Activated T-helper 2 cell treated with anti-CD3 and anti-CD28 coated beads, Interferon-gamma antibody, Interleukin-2, Interleukin-4, amounts not matched to agents 10 μg/mL and 5 μg/mL and 100 μg/mL, durations not matched to agents 14 hours and 24 hours and 36 hours (primary cell): ENCODE data around the gene FYCO1. TPM values are rescaled to one million over a fixed set of nuclear protein-coding genes. Genes with fewer than 3 reads are reported as not detected.
A peak's percentile ranks its signal among the peaks of the same experiment; 100 is the strongest.

Experiments used
- DNase-seq: peaks from one replicate; pipeline ENCODE4 v3.0.0; 2021; ENCODE audit warnings: low spot score
- H3K27ac Mint-ChIP-seq: one replicate; pipeline ENCODE4 v1.8.0; 2021; ENCODE audit warnings: mixed read lengths
- H3K27me3 Mint-ChIP-seq: one replicate; pipeline ENCODE4 v1.8.0; 2021; ENCODE audit warnings: low read depth, mixed read lengths
- H3K36me3 Mint-ChIP-seq: one replicate; pipeline ENCODE4 v1.8.0; 2021; ENCODE audit warnings: low read depth, mixed read lengths
- H3K4me1 Mint-ChIP-seq: one replicate; pipeline ENCODE4 v1.8.0; 2021; ENCODE audit warnings: low read depth, mixed read lengths
- H3K4me3 Mint-ChIP-seq: one replicate; pipeline ENCODE4 v1.8.0; 2021; ENCODE audit warnings: low read depth, mild to moderate bottlenecking, moderate library complexity, mixed read lengths
- H3K9me3 Mint-ChIP-seq: one replicate; pipeline ENCODE4 v1.8.0; 2021; ENCODE audit warnings: mixed read lengths
- intact Hi-C: fragments of 100-400 bp; cut with micrococcal nuclease; formaldehyde crosslinking; loops from one replicate; pipeline ENCODE4 v1.15.1; 2023
- total RNA-seq: library from RNA; stranded (reverse); gene quantifications from 2 replicates; pipeline ENCODE4 v1.2.3, GENCODE V29; 2022

Gene FYCO1
- total RNA-seq, 1 donor from 2014 or later, result 20.2 TPM

- Mint-ChIP-seq H3K4me1 (peaks cover 76% of the 10 kb centered on the region), H3K27me3 (no peaks in the 10 kb centered on the region), H3K36me3 (peaks cover 98% of the 10 kb centered on the region), H3K4me3 (no peak overlapping the region), H3K27ac (peak overlapping the region; percentile 78), H3K9me3 (no peaks in the 10 kb centered on the region)
- DNase-seq, result no peak
- intact Hi-C loops, result loop anchor here (1.0 to 2.0 kb wide), 3 partner anchors 11 to 42 kb away; no protein-coding TSS in a partner anchor
These were observed 44.7 kb downstream of the FYCO1 start for GRCh38 chr3:45950686-45951600.

- H3K4me3 Mint-ChIP-seq, result no peak overlapping the region
These were observed 45.5 kb downstream of the FYCO1 start for GRCh38 chr3:45950131-45950530.

DNA sequence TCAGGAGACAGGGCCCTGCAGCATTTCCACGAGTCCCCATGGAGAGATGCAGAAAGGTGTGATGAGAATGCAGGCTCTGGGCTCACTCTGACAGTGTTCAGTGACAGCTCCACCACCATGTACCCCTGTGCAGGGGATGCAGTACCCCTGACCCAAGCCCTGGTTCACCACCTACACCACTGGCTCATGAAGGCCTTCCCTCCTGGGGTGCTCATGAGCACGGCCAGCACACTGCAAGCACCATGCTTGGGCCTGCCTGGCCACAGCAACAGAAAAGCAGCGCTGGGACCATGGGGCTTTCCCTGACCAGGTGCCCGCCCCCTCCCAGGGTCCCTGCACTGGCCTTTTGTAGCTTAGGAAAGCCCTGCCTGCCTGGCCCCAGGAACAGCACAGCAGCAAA lies 46.2 kb downstream of the FYCO1 start:
- Mint-ChIP-seq H3K4me1 (peaks cover 80% of the 10 kb centered on the region), H3K27me3 (no peaks in the 10 kb centered on the region), H3K4me3 (no peak overlapping the region), H3K27ac (peak overlapping the region; percentile 78), H3K9me3 (no peaks in the 10 kb centered on the region), H3K36me3 (peaks cover 98% of the 10 kb centered on the region)
- no peak for DNase-seq
- intact Hi-C loops, result loop anchor here (10.0 kb wide), 1 partner anchor 335 kb away; no protein-coding TSS in a partner anchor

More at GRCh38 chr3:45950131-45950530, 45.5 kb downstream of the FYCO1 start:
- Mint-ChIP-seq H3K9me3 (no peaks in the 10 kb centered on the region), H3K4me1 (peaks cover 75% of the 10 kb centered on the region), H3K27me3 (no peaks in the 10 kb centered on the region), H3K36me3 (peaks cover 99% of the 10 kb centered on the region), H3K27ac (peak overlapping the region; percentile 78)
- no peak for DNase-seq
- intact Hi-C loops, result loop anchor here (2.0 kb wide), 2 partner anchors 31 to 43 kb away; no protein-coding TSS in a partner anchor

DNA sequence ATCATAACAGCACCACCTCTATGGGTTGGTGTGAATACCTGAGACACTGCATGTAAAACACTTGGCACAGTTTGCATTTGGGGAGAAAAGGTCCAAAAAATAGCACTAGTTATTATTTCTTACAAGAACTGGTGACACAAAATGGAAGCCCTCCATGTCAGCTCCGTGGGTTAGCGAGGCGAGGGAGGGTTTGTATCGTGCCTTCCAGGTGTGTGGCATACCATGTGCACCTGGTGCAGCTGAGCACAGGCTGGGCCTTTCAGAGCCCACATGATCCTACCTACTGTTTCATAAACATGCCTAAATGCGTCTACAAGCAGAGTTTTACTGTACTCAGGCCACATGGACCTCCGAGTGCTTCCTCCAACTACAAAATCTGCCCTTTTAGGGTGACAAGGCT lies 46.7 kb downstream of the FYCO1 start:
- Mint-ChIP-seq H3K4me3 (no peak overlapping the region), H3K27ac (peak overlapping the region; percentile 57), H3K9me3 (no peaks in the 10 kb centered on the region), H3K27me3 (no peaks in the 10 kb centered on the region), H3K4me1 (peaks cover 78% of the 10 kb centered on the region), H3K36me3 (peaks cover 94% of the 10 kb centered on the region)
- intact Hi-C loops, result loop anchor here (10.0 kb wide), 1 partner anchor 336 kb away; no protein-coding TSS in a partner anchor
- no peak for DNase-seq

DNA sequence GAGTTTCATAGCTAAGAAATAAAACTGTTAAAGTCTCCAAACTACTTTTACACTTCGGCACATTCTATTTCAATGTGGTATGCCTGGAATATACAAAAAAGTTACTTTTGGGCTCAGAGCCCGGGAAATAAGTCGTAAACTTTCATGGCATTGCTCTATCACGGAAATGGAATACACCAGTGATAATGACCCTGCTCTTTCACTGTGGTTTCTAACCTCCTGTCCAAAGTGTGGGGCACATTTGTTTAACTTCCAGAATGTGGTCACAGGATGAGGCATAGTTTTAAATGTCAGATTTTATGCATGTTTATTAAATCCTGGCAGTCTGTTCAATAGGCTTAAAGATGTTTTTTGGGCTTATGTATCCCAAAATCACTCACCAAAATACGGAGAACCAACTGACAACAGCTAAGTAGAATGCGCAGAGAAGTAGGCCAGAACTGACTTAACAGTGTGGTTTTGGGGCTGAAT lies 47.3 kb downstream of the FYCO1 start:
- H3K9me3 Mint-ChIP-seq, result no peaks in the 10 kb centered on the region
- DNase-seq, result no peak
- intact Hi-C loops, result loop anchor here (10.0 kb wide), 1 partner anchor 336 kb away; no protein-coding TSS in a partner anchor
- no peak overlapping the region for H3K4me3 Mint-ChIP-seq
- H3K27me3 Mint-ChIP-seq, result no peaks in the 10 kb centered on the region
- H3K4me1 Mint-ChIP-seq, result peaks cover 82% of the 10 kb centered on the region
- peak overlapping the region; percentile 57 for H3K27ac Mint-ChIP-seq
- H3K36me3 Mint-ChIP-seq, result peaks cover 93% of the 10 kb centered on the region

- Mint-ChIP-seq H3K27ac (peak overlapping the region; percentile 57), H3K4me3 (no peak overlapping the region), H3K4me1 (peaks cover 85% of the 10 kb centered on the region)
These were observed 48.3 kb downstream of the FYCO1 start for GRCh38 chr3:45947361-45947760.

DNA sequence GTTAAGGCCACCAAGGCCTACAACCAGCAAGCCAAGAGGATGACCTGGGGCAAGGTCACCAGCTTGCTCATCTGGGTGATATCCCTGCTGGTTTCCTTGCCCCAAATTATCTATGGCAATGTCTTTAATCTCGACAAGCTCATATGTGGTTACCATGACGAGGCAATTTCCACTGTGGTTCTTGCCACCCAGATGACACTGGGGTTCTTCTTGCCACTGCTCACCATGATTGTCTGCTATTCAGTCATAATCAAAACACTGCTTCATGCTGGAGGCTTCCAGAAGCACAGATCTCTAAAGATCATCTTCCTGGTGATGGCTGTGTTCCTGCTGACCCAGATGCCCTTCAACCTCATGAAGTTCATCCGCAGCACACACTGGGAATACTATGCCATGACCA lies 48.7 kb downstream of the FYCO1 start:
- H3K4me3 Mint-ChIP-seq, result no peak overlapping the region
- H3K27ac Mint-ChIP-seq, result peak overlapping the region; percentile 1

More at GRCh38 chr3:45947361-45947760, 48.3 kb downstream of the FYCO1 start:
- Mint-ChIP-seq H3K27me3 (no peaks in the 10 kb centered on the region), H3K9me3 (no peaks in the 10 kb centered on the region), H3K36me3 (peaks cover 88% of the 10 kb centered on the region)
- DNase-seq, result no peak
- intact Hi-C loops, result loop anchor here (10.0 kb wide), 1 partner anchor 337 kb away; no protein-coding TSS in a partner anchor

DNA sequence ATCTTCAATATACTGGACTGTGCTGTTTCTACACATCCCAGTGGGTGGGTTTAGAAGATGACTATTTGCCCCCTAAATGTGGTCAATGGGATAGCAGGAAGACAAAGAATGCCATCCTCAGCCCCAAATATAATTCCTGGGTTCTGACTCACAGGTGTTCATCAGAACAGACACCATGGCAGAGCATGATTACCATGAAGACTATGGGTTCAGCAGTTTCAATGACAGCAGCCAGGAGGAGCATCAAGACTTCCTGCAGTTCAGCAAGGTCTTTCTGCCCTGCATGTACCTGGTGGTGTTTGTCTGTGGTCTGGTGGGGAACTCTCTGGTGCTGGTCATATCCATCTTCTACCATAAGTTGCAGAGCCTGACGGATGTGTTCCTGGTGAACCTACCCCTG lies 49.3 kb downstream of the FYCO1 start:
- H3K4me1 Mint-ChIP-seq, result peaks cover 82% of the 10 kb centered on the region
- no peak for DNase-seq
- no peaks in the 10 kb centered on the region for H3K9me3 Mint-ChIP-seq

More for the DNA sequence above, 48.7 kb downstream of the FYCO1 start:
- no peaks in the 10 kb centered on the region for H3K9me3 Mint-ChIP-seq
- peaks cover 84% of the 10 kb centered on the region for H3K36me3 Mint-ChIP-seq
- H3K4me1 Mint-ChIP-seq, result peaks cover 85% of the 10 kb centered on the region
- no peaks in the 10 kb centered on the region for H3K27me3 Mint-ChIP-seq
- DNase-seq, result no peak
- intact Hi-C loops, result loop anchor here (10.0 kb wide), 1 partner anchor 338 kb away; no protein-coding TSS in a partner anchor

GRCh38 chr3:45944830-45945620 lies 50.6 kb downstream of the FYCO1 start:
- Mint-ChIP-seq H3K4me1 (peaks cover 80% of the 10 kb centered on the region), H3K9me3 (peaks cover 3% of the 10 kb centered on the region), H3K4me3 (peak overlapping the region; percentile 58), H3K36me3 (peaks cover 84% of the 10 kb centered on the region), H3K27me3 (no peaks in the 10 kb centered on the region), H3K27ac (peak overlapping the region; percentile 78)
- intact Hi-C loops, result loop anchor here (5.0 to 10.0 kb wide), 2 partner anchors 340 to 427 kb away; partner anchors contain the start of gene CCR5
- no peak for DNase-seq

More for the DNA sequence above, 49.3 kb downstream of the FYCO1 start:
- Mint-ChIP-seq H3K36me3 (peaks cover 84% of the 10 kb centered on the region), H3K4me3 (no peak overlapping the region), H3K27ac (peak overlapping the region; percentile 7), H3K27me3 (no peaks in the 10 kb centered on the region)
- intact Hi-C loops, result loop anchor here (10.0 kb wide), 1 partner anchor 338 kb away; no protein-coding TSS in a partner anchor

GRCh38 chr3:45943207-45943846 lies 52.3 kb downstream of the FYCO1 start, which contains the start of gene CXCR6:
Gene CXCR6 (plus strand): TSS chr3:45943464. CDS start chr3:45946482, 3,018 bp downstream.
- no peaks in the 10 kb centered on the region for H3K27me3 Mint-ChIP-seq
- H3K36me3 Mint-ChIP-seq, result peaks cover 78% of the 10 kb centered on the region
- DNase-seq, result peak; percentile 33
- intact Hi-C loops, result loop anchor here (1.0 to 10.0 kb wide), 8 partner anchors 21 to 429 kb away; partner anchors contain the start of gene CCR5
- peaks cover 75% of the 10 kb centered on the region for H3K4me1 Mint-ChIP-seq
- H3K4me3 Mint-ChIP-seq, result peak within 1 kb of the TSS; percentile 75
- peaks cover 3% of the 10 kb centered on the region for H3K9me3 Mint-ChIP-seq
- peak within 1 kb of the TSS; percentile 82 for H3K27ac Mint-ChIP-seq

- Mint-ChIP-seq H3K36me3 (peaks cover 78% of the 10 kb centered on the region), H3K27me3 (no peaks in the 10 kb centered on the region), H3K9me3 (peaks cover 3% of the 10 kb centered on the region), H3K4me3 (no peak overlapping the region), H3K4me1 (peaks cover 68% of the 10 kb centered on the region), H3K27ac (peak overlapping the region; percentile 82)
- no peak for DNase-seq
- intact Hi-C loops, result loop anchor here (2.0 to 10.0 kb wide), 3 partner anchors 77 to 430 kb away; partner anchors contain the start of gene CCR5
These were observed 53.4 kb downstream of the FYCO1 start for GRCh38 chr3:45942051-45942825.
